GM12878 (cell line): Measurements from ENCODE around the gene BBS1. TPM values are rescaled to one million over a fixed set of nuclear protein-coding genes. Genes with fewer than 3 reads are reported as not detected.

Experiments used
- ATAC-seq: fragments of 200-7000 bp; cut with Tn5 transposase; 3 replicates; pipeline ENCODE4 v1.9.1; 2020; ENCODE audit warnings: mild to moderate bottlenecking, moderate library complexity
- BruUV-seq: library from RNA; stranded (reverse); fragments of 400-500 nt; replicated peaks from 2 replicates; lab custom pipeline; 2021; lab: Mats Ljungman, UMichigan
- CTCF ChIA-PET: fragments of 300-600 bp; sonication (Branson Sonifier 250); formaldehyde crosslinking; extraction: SDS; loops from one replicate; lab custom pipeline; 2021; ENCODE audit warnings: inconsistent platforms; lab: Yijun Ruan, JAX
- POLR2A ChIA-PET: fragments of 350-600 bp; formaldehyde crosslinking; extraction: SDS; loops from one replicate; lab custom pipeline; 2021; ENCODE audit warnings: inconsistent platforms; lab: Charles Lee
- RAD21 ChIA-PET: fragments of 300-600 bp; sonication (Branson Sonifier 250); formaldehyde crosslinking; loops from one replicate; lab custom pipeline; 2023; ENCODE audit warnings: antibody characterized with exemption; ENCODE audit not compliant: unreplicated experiment; lab: Charles Lee
- SMC1A ChIA-PET: fragments of 300-600 bp; sonication (Branson Sonifier 250); formaldehyde crosslinking; loops from one replicate; lab custom pipeline; 2023; ENCODE audit not compliant: unreplicated experiment, uncharacterized antibody; lab: Charles Lee
- DNase-seq: peaks from one replicate; pipeline ENCODE4 v3.0.0-alpha.2; 2011; ENCODE audit warnings: low read depth, low spot score
- FAIRE-seq: peaks from 3 replicates; lab custom pipeline; 2011; peaks lifted over from hg19 to GRCh38; lab: Jason Lieb, UNC
- H2AFZ ChIP-seq: 2 replicates; pipeline ENCODE4 v1.6.0; 2011; ENCODE audit warnings: low read depth, low read length, control low read depth; ENCODE audit not compliant: control insufficient read depth
- H3K27ac ChIP-seq: 2 replicates; pipeline ENCODE4 v1.5.1; 2011; ENCODE audit warnings: control low read depth; ENCODE audit not compliant: control insufficient read depth, insufficient read depth
- H3K27me3 ChIP-seq, 2 experiments: replicated peaks in 1 of 2; 2 replicates each; pipeline versions ENCODE4 v1.6.0 to v1.6.1; 2011; ENCODE audit warnings: low read length in 1 of 2; ENCODE audit not compliant: control insufficient read depth in 2 of 2, insufficient read depth in 2 of 2
- H3K36me3 ChIP-seq, 2 experiments: 2 replicates each; pipeline ENCODE4 v1.5.1; 2011; ENCODE audit warnings: low read length in 1 of 2; ENCODE audit not compliant: control insufficient read depth in 2 of 2, insufficient read depth in 2 of 2
- H3K4me1 ChIP-seq: 2 replicates; pipeline ENCODE4 v1.6.1; 2011; ENCODE audit warnings: mild to moderate bottlenecking, low read length, moderate library complexity, mixed read lengths; ENCODE audit not compliant: control insufficient read depth, insufficient read depth
- H3K4me2 ChIP-seq: 2 replicates; pipeline ENCODE4 v1.6.0; 2011; ENCODE audit warnings: control low read depth; ENCODE audit not compliant: control insufficient read depth, insufficient read depth
- H3K4me3 ChIP-seq: fragments of 200-600 bp; sonication (generic); 2 replicates; pipeline ENCODE4 v1.5.1; 2016
- H3K79me2 ChIP-seq: 2 replicates; pipeline ENCODE4 v1.6.0; 2011; ENCODE audit warnings: low read length; ENCODE audit not compliant: control insufficient read depth, insufficient read depth
- H3K9ac ChIP-seq: 2 replicates; pipeline ENCODE4 v1.8.0; 2011; ENCODE audit warnings: low read length, control low read depth, mixed read lengths; ENCODE audit not compliant: control insufficient read depth, insufficient read depth
- H3K9me3 ChIP-seq: replicated peaks from 3 replicates; pipeline ENCODE4 v1.5.1; 2011; ENCODE audit warnings: mild to moderate bottlenecking, low read length; ENCODE audit not compliant: control insufficient read depth, insufficient read depth
- H4K20me1 ChIP-seq: 2 replicates; pipeline ENCODE4 v1.6.0; 2011; ENCODE audit not compliant: control insufficient read depth, insufficient read depth
- ATF7 ChIP-seq: fragments of 450-650 bp; IDR thresholded peaks from 2 replicates; pipeline ENCODE4 v1.6.1; 2016; ENCODE audit warnings: low read depth, mild to moderate bottlenecking
- BMI1 ChIP-seq: fragments of 450-650 bp; IDR thresholded peaks from 2 replicates; pipeline ENCODE4 v1.6.1; 2016; ENCODE audit warnings: mild to moderate bottlenecking, moderate library complexity, borderline replicate concordance
- CBFB ChIP-seq: IDR thresholded peaks from 2 replicates; pipeline ENCODE4 v1.6.1; 2016; ENCODE audit warnings: antibody characterized with exemption, low read depth
- POLR2A ChIP-seq: IDR thresholded peaks from 2 replicates; pipeline ENCODE4 v1.6.1; 2011; ENCODE audit warnings: low read depth, mild to moderate bottlenecking, low read length
- RCOR1 ChIP-seq: conservative IDR thresholded peaks from 2 replicates; pipeline ENCODE4 v1.6.1; 2012; ENCODE audit warnings: low read depth, low read length, improper control_type of control experiment
- TARDBP ChIP-seq: IDR thresholded peaks from 2 replicates; pipeline ENCODE4 v1.6.1; 2016; ENCODE audit warnings: borderline replicate concordance
- WRNIP1 ChIP-seq: IDR thresholded peaks from 2 replicates; pipeline ENCODE4 v1.6.1; 2011; ENCODE audit warnings: low read depth, low read length, improper control_type of control experiment, borderline replicate concordance
- WGBS: methylation state at CpG from one replicate; pipeline ENCODE4 v1.1.6; 2016; ENCODE audit warnings: low lambda C conversion rate; ENCODE audit not compliant: insufficient replicate concordance, insufficient coverage; ENCODE audit errors: missing lambda C conversion rate; 5-methylcytosine and 5-hydroxymethylcytosine counted together
- in situ Hi-C: fragments of 300-500 bp; cut with MboI; formaldehyde crosslinking; loops from 9 replicates; pipeline ENCODE4 v1.14.3; 2018; ENCODE audit warnings: mixed read lengths
- intact Hi-C: fragments of 100-400 bp; cut with micrococcal nuclease; formaldehyde crosslinking; loops from one replicate; pipeline ENCODE4 v1.14.2; 2022; ENCODE audit not compliant: unreplicated experiment
- polyA plus RNA-seq, 11 experiments: library from polyadenylated mRNA; depleted of rRNA in 4 of 11; unstranded in 6 of 11; stranded (reverse) in 5 of 11; fragments of >200 nt; fragmentation: Nextera tagmentation in 4 of 11; fragmentation: Illumina TruSeq in 1 of 11; extraction: Ambion mirVana in 4 of 11; extraction: Trizol in 1 of 11; gene quantifications; 1 replicate in 1 of 11; 2 replicates in 10 of 11; pipeline versions ENCODE4 v1.2.1 to v1.2.3, GENCODE V29; 2011 to 2016; ENCODE audit warnings: inconsistent platforms in 2 of 11, missing spikeins in 2 of 11, low read depth in 1 of 11
- total RNA-seq, 4 experiments: library from RNA; depleted of rRNA in 3 of 4; stranded (reverse); fragments of >200 nt in 3 of 4; fragmentation: Illumina TruSeq in 1 of 4; extraction: Trizol in 1 of 4; gene quantifications; 2 replicates each; pipeline versions ENCODE4 v1.2.1 to v1.2.3, GENCODE V29; 2013 to 2021
- TF ChIP-seq, protein P1 (sequence below): fragments of 450-650 bp; IDR thresholded peaks from 2 replicates; pipeline ENCODE4 v1.6.1; 2017; ENCODE audit warnings: mild to moderate bottlenecking

Gene BBS1
- total and polyA plus RNA-seq, 10 of the 15 experiments (the other 5 are each of a cell fraction or from before 2014, with no cell fraction given): 2.5 to 14.7 (median 8.7) TPM

DNA sequence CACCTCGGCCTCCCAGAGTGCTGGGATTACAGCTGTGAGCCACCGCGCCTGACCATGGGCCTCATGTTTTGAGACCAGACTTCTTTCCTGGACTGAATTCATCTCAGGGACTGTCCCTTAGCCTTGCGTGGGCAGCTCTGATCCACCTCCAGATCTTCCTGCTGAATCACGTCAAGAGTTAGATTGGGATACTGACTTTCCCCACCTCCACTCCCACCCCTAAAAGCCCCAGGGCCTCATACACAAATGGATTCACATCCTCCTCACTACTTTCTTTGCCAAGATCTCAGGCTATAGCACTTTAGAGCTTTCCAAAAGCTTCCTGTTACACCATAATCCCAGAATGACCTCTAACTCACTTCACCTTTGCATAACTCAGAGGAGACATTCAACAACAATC is 70.4 kb downstream of the BBS1 start:
- Histone ChIP-seq H3K27me3 (no peaks in the 10 kb centered on the region), H4K20me1 (no peaks in the 10 kb centered on the region), H2AFZ (no peak overlapping the region), H3K4me3 (no peak overlapping the region), H3K79me2 (no peaks in the 10 kb centered on the region), H3K4me1 (no peaks in the 10 kb centered on the region; the same call in 1 of the 2 replicates), H3K36me3 (no peaks in the 10 kb centered on the region), H3K9me3 (peaks cover 2% of the 10 kb centered on the region; the same call in 1 of the 3 replicates), H3K4me2 (no peak overlapping the region), H3K27ac (no peak overlapping the region), H3K9ac (no peak overlapping the region)
- RAD21 ChIA-PET: interaction anchor here (0.8 to 1.5 kb wide), 4 partner anchors 30 to 97 kb away, joined by 3 to 14 read pairs (median 4); partner anchors contain the start of gene RBM4B
- no TSS peak for BruUV-seq
- ATAC-seq (no peak), FAIRE-seq (no peak), DNase-seq (no peak)
- CTCF ChIA-PET: interaction anchor here (0.8 to 8.3 kb wide), 8 partner anchors 11 to 249 kb away, joined by 3 to 166 read pairs (median 4); partner anchors contain the start of genes CCDC87, CCS, RBM4 and RBM4B
- SMC1A ChIA-PET: interaction anchor here (1.1 to 5.7 kb wide), 3 partner anchors 12 to 97 kb away, joined by 3 to 74 read pairs (median 6); partner anchors contain the start of genes CCDC87, CCS and RBM4B
- POLR2A ChIA-PET: interaction anchor here (0.9 to 1.5 kb wide), 2 partner anchors 13 to 97 kb away, joined by 3 to 7 read pairs; partner anchors contain the start of gene RBM4B
- TF ChIP-seq RCOR1: no peak
- TF ChIP-seq TARDBP: no peak
- TF ChIP-seq, protein P1, sequence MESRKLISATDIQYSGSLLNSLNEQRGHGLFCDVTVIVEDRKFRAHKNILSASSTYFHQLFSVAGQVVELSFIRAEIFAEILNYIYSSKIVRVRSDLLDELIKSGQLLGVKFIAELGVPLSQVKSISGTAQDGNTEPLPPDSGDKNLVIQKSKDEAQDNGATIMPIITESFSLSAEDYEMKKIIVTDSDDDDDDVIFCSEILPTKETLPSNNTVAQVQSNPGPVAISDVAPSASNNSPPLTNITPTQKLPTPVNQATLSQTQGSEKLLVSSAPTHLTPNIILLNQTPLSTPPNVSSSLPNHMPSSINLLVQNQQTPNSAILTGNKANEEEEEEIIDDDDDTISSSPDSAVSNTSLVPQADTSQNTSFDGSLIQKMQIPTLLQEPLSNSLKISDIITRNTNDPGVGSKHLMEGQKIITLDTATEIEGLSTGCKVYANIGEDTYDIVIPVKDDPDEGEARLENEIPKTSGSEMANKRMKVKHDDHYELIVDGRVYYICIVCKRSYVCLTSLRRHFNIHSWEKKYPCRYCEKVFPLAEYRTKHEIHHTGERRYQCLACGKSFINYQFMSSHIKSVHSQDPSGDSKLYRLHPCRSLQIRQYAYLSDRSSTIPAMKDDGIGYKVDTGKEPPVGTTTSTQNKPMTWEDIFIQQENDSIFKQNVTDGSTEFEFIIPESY: no peak
- TF ChIP-seq CBFB: no peak
- no peak for TF ChIP-seq POLR2A
- no peak for TF ChIP-seq ATF7
- no peak for TF ChIP-seq BMI1
- TF ChIP-seq WRNIP1: no peak
- intact Hi-C loops (no loop called here), in situ Hi-C loops (no loop called here)
- 62% methylated on average over 5 of the region's 5 CpGs for WGBS
